Stimulated activated CD8-positive, alpha-beta memory T cell treated with anti-CD3 and anti-CD28 coated beads, Interleukin-4, amount 100 ng/mL, for 24 hours (primary cell): ENCODE measurements around the gene CLEC16A.

ENCODE experiments used
- DNase-seq: peaks from one replicate; pipeline ENCODE4 v3.0.0-alpha.2; 2020; ENCODE audit warnings: low read depth

The CLEC16A gene

DNA sequence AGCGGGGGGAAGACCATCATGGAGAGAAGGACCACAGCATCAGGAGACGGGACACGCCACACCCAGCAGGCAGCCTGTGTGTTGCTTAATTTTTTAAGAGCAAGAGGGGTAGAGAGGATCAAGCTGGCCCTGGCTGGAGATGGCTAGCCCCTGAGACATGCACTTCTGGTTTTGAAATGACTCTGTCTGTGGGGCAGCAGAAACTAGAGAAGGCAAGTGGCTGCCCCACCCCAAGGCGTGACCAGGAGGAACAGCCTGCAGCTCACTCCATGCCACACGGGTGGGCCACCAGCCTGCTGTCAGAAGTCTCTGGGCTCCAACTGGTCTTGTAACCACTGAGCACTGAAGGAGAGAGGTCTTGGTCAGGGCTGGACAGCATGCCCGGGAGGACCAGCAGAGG lies 236.1 kb downstream of the CLEC16A start:
- DNase-seq: no peak

DNA sequence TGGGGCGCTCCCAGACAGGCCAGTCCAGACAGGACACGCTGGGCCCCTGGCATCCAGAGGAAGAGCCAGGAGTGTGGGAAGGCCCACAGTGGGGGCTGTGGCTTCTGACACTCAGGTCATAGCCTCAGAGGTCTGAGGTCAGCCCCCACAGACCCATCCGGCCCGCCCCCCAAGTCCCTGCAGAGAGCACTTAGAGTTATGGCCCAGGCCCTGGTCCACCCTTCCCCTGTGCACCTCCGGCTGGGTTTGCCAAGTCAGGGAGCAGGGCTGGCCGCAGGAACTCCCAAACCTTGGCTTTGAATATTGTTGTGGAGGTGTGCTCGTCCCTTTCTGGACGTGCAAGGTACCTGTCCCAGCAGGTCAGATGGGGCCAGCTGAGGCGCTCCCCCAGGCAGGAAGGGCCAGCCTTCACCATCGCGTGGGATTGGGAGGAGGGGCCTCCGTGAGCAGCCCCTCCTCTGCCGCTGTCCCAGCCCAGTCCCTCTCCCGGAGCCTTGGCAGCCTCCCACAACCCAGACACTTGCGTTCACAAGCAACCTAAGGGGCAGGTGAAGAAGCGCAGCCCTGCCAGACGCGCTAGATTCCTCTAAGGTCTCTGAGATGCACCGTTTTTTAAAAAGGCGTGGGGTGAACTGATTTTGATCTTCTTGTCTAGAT lies 237.0 kb downstream of the CLEC16A start:
- no peak for DNase-seq

DNA sequence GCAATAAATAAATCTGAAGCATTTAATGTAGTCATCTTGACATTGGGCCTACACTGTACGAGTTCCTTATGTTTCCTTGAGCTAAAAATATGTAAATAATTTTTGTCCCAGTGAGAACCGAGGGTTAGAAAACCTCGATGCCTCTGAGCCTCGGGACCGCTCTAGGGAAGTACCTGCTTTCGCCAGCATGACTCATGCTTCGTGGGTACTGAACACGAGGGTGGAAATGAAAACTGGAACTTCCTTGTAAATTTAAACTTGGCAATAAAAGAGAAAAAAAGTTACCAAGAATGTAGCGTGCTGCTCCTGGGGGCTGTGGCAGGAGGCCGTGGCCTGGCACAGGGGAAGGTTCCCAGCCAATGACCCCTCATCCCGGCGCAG lies 237.5 kb downstream of the CLEC16A start:
- no peak for DNase-seq

DNA sequence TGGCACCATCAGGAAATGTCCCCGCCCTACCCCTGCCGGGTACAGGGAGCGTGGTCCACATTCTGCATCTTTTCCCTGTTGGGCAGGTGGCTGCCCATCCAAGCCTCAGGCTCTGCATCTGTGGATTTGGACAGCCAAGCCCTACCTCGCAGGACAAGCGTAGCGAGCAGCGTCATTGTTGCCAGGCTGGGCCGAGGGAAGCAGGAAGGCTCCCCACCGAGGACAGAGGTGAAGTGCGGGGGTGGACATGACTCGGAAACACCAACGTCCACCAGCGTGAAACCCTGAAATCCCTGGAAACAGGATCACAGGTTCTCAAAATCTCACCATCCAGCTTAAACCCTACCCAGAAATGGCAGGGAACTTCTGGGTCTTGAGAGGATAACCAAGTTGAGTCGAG lies 238.0 kb downstream of the CLEC16A start:
- DNase-seq: no peak

DNA sequence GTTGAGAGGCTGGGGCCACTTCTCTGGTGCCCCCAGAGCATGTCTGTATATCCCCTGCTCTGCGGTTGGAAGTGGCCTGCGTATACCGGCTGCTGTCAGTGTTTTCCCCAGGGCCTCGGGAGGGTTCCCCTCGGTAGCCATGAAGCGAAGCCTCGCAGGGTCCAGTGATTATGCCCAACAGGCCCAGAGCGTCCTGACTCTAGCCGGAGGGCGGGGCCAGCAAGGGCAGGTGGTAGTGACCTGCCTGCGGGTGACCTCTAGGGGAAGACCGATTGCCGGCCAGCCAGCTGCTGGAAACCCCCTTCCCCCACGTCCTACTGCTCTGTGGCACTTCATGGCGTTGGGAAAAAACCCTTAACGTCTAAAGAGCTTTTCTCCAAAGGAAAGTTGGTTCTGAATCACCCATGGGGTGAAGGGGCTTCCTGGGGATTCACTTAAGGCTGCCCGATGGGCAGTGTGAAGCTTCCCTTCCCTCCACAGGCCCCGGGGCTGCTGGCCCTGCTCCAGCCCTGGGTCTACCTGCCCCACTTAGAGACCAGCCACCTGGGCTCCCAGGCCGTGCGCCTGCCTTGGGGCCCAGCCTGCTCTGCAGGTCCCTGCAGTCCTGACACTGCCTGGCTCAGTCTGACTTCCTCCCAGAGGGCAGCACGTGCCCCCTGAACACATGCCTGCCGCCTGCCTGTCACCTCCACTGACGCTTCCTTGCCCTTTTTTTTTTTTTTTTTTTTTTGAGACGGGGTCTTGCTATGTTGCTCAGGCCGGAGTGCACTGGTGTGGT lies 238.9 kb downstream of the CLEC16A start:
- DNase-seq: no peak

DNA sequence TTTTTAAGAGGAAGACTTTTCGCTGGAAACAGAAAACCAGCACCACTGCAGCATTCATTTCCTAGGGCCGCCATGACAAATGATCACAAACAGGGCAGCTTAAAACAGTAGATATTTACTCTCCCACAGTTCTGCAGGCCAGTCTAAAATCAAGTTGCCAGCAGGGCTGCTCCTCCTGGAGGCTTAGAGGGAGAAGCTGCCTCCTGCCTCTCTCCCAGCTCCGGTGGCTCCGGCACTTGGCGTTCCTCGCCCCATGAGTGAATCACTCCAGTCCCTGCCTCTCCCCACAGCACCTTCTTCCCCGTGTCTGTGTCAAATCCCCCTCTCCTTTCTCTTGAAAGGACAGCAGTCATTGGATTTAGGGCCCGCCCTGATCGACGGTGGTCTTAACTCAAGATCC lies 239.6 kb downstream of the CLEC16A start:
- no peak for DNase-seq

DNA sequence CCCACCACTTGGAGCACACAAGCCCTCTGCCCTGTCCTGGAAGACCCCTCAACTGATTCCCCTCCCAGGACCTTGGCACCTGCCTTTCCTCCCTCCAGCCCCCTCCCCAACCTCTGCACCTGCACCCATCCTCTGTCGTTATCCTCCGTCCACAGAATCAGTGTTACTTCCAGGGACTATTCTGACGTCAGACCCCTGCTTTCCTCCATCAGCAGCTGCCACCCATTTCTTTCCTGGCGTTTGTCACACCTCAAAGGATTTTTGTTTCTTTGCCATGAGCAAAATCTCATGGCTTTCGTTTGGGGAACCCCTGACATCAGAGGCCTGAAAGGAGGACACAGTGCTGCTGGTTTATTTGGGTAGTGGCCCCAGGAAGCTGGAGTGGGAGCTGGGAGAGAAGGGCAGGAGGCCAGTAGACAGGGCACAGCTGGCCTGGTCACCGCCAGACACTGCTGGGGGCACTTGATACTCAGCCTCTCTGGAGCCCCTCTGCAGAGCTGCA lies 243.2 kb downstream of the CLEC16A start:
- DNase-seq: no peak

DNA sequence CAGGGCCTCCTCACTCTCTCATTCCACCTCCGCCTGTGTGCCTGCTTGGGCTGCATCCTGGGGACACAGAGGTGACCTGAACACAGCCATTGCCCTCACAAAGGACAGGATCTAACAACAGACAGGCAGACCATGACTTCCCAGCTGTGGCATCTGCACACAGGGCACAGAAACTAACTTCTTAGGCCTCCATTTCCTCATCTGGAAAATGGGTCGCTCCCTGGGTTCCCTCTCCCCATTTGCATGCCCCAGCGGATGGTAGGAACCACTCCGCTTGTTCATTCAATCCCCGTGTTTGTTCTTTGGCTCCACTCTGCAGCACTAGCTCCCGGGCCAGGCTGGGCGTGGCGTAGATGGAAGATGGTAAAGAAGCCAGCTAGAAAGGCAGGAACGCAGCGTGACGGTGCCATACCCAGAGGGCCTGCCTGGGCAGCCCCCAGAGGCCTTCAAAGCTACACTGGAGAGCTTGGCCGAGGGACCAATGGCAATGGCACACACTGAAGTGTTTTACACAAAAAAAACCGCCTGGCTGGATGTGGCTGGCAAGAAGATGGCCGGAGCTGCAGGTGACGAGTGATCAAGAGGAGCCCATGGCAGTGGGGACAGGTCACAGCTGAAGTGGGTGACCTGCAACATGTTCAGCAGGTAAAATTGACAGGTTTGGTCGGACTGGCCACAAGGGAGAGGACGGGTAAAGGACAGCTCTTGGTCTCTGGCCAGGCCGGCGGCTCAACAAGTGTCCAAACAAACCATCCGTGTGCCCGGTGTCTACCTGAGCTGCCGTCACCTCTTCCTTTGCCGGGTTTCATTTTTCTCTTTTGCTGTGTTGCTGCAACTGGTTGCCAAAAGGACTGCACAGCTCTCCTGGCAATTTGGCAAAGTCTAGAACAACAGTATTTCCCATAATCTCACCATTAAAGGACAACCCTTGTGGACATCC lies 244.7 kb downstream of the CLEC16A start:
- no peak for DNase-seq

DNA sequence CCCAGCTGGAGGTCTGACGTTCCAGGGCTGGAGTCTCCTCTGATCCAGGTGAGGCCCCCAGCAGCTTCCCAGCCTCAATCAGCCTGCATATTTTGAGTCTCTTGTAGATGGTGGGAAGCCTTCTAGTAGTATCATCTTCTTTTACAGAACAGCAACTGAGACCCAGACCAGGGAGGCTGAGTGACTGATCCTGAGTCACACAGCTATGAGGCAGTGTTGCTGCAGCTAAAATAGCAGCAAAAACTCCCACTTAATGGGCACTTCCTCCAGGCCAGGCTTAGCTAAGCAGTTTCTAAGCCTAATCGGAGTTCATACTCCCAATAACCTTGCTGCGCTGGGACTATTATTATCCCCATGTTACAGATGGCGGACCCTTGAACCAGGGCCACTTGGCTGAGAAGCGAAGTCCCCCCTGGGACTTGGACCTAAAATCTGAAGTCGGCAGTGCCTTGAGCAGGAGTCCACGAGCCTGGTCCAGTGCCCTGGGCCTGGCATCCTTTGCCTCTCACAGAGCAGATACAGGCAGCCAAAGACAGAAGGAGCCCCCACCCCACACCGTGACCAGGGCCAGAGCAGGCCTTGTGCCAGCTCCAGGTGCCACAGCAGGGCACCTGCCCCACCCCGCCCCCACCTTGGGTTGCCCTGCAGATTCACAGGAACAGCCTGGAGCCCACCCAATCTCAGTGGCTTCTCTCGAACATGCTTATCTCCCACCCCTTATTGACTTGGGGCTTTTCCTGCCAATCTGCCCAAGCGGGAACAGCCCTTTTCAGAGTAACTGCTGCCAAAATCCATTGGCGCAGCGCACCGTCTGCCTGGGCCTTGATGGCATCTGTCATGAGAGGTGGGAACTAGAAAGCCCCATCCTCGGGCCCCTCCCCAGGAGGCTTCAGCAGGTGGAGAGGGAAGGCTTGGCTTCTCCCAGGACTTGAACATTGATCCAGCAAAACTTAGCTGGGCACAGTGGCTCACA lies 246.5 kb downstream of the CLEC16A start:
- DNase-seq: no peak

DNA sequence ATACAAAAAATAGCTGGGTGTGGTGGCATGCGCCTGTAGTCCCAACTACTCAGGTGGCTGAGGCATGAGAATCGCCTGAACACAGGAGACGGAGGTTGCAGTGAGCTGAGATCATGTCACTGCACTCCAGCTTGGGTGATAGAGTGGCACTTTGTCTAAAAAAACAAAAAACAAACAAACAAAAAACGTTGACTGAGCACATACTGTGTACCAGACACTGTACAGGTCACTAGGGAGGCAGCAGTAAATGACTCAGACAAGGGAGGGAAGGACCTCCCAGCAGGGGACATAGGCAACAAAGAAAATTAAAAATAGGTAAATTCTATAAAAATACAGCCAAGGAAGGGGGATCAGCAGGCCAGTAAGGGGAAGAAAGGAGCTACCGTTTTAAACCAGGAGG lies 247.3 kb downstream of the CLEC16A start:
- no peak for DNase-seq

DNA sequence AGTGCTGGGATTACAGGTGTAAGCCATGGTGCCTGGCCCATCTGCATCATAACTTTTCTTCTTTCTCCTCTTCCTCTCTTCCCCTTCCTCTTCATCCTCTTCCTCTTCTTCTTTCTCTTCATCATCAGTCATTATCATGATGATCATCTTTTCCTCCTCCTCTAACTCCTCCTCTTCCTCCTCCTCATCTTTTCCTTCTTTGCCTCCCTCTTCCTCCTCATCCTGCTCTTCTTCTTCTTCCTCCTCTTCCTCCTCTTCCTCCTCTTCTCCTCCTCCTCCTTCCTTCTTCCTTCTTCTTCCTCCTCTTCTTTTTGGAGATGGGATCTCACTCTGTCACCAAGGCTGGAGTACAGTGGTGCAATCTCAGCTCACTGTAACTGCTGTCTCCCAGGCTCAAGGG lies 249.1 kb downstream of the CLEC16A start:
- no peak for DNase-seq

DNA sequence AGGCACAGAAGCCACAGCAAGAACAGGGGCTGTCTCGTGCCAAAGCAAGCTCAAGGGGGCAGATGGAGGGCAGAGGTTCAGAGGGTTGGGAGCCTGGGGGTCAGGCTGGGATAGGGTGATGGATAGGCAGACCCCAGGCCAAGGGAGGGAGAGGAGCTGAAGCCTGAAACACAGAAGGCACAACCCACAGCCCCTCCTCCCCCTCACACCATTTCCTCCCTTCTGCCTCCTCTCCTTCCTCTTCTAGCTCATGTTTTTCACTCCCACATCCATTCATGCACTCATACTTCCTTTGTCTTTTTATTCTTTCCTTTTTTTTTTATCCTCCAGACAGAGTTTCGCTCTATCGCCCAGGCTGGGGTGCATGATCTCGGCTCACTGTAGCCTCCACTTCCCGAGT lies 250.5 kb downstream of the CLEC16A start:
- DNase-seq: no peak

DNA sequence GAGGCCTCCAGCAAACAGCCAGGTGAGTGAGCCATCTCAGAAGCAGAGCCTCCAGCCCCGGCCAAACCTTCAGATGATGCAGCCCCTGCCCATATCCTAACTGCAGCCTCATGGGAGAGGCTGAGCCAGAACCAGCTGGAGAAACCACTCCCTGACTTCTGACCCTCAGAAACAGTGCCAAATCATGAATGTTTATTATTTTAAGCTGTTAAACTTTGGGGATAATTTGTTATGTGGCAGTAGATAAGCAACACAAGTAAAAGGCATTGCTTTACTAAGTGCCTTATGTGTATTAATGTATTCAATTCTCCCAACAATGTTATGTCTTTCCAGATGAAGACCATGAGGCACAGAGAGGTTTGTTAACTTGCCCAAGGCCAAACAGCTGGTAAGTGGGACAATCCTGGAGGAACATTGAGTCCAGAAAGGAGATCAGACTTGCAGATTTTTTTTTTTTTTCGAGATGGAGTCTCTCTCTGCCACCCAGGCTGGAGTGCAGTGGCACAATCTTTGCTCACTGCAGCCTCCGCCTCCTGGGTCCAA lies 252.0 kb downstream of the CLEC16A start:
- no peak for DNase-seq

DNA sequence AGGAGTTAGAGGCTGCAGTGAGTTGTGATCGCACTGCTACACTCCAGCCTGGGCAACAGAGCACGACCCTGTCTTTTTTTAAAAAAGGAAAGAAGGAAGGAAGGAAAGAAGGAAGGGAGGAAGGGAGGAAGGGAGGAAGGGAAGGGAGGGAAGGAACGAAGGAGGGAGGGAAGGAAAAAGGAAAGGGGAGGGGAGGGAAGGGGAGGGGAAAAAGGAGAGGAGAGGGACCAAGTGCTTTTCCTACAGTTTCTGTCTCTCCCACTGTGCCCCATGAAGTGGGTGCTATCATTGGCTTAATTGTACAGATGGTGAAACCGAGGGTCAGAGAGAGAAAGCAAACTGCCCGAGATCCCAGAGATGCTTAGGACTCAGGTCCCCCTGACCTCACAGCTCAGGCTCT lies 254.0 kb downstream of the CLEC16A start:
- DNase-seq: no peak

DNA sequence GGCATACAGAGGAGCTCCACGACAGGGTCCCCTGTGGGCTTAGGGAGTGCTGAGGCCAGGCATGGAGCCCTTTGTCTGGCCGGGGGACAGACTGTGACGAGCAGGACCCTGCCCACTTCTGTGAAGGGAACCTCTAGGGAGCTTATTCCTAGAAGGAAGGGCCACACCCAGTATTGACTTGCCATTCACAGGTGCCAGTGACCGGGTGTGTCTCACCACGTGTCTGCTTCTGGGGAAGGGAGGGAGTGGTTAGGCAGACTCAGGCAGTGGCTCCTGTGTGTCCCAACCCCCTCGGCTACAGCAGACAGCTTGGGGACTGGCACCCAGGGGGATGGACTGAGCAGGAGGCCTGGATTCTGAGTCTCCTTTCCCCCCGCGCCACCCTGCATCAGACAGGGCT lies 254.5 kb downstream of the CLEC16A start:
- DNase-seq: no peak

DNA sequence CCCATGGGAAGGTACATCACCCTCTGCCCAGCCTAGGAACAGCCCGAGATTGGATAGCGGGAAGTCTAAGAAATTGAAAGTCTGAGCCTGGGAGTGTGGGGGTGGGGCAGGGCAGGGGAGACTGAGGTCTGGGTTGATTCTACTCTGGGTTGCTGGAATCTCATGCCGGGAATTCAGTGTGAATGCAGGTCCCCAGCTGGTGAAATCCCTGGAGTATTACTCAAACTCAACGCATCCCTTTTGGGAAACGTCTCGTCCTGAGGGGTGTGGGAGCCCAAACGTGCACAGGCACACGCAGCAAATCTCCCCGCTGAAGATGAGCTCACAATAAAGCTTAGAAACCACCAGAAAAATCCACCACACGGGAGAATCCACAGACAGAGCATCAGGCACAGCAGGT lies 256.2 kb downstream of the CLEC16A start:
- no peak for DNase-seq

DNA sequence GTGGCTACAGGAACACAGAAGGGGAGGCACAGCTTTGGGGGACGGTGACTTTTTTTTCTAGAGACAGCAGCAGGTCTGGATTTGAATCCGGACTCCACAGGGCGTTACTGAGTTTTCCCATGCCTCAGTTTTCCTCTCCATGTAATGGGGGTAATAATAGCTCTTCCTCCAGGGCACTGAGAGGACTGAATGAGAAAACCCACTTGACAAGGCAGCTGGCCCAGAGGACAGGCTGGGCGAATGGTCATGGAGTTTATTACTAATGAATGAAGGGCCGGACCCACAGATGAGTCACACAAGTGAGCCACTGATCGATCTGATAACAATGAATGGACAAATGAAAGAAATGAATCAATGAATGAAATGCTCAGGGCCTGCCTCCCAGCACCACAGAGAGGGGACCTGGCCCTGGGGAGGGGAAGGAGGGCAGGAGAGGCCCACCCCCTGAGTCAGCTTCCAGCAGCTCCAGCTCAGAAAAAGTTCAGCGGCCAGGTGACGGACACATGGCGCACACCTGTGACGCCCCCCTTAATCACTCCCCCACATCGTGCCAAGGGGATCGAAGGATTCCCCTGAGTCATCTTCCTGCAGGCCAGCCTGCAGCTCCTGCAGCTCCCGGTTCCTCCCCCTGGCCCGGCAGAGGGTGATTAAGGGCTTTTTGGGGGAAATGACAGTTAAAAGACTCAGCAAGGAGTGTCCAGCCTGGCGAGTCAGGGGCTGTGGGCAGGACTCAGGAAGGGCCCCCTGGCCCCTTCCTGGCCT lies 257.3 kb downstream of the CLEC16A start:
- no peak for DNase-seq

DNA sequence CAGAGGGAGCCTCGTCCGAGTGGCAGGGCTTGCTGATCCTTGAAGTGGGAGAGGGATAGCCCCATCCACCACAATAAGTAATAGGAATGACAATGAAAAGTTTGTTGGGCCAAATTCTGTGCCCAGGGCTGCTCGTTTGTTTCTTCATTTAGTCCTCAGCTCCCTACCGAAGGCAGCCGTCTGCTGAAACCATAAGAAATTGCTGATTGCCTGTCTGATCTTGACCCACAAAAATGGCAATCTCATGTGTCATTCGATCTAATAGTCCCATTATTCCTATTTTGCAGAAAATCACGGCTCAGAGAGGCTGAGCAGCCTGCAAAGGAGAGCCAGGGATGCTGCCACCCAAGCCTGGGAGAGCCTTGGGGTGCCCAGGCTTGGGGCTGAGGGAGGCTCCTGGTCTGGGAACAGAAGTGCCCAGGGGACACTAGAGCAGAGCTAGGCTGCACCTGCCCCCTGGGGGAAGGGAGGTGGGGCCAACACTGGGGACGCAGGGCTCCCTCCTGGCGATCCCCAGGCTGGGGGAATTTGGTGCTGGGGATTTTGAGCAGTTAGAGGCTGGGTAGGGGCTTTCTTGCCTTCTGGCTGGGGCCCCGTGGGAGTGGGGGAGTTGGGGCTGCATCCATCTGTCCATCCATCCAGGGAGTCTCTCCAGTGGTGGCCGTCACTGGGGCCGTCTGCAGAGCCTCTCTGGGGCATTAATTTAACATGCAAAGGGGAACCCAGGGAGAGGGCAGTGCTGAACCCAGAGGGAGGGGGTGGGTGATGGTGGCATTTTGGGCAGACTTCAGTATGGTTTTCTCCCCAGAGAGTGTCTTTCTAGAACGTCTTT lies 258.1 kb downstream of the CLEC16A start:
- no peak for DNase-seq

DNA sequence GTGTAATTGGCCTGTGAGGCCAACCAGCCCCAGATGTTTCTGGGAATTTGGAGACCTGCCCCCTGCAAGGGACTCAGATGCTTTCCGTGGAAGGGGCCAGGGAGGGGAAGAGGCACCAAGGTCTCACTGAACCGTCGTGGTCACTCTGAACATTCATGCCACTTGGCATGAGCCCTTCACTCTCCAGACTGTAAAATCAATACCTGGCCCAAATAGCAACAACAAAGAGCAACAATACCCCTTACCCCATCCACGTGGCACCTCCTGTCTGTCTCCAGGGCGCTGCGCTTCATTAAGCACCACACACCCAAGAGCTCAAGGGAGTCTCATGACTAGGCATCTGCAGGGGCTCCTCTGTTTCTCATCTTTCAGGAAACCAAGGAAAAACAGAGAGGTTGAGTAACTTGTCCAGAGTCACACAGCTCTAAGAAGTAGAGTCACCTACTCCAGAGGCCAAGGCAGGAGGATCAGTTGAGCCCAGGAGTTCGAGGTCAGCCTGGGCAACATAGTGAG lies 258.8 kb downstream of the CLEC16A start:
- no peak for DNase-seq
